Left ventricle myocardium inferior (tissue), 1 donor: ENCODE results near the gene SON. TPM values are rescaled to one million over a fixed set of nuclear protein-coding genes. Genes with fewer than 3 reads are reported as not detected.

Source experiments
- DNase-seq: peaks from one replicate; pipeline ENCODE4 v3.0.0-alpha.2; 2020
- H3K27ac ChIP-seq: fragments of 200-600 bp; replicated peaks from 2 replicates; pipeline ENCODE4 v1.8.0; 2021
- H3K27me3 ChIP-seq: fragments of 200-600 bp; 2 replicates; pipeline ENCODE4 v1.8.0; 2021; ENCODE audit warnings: low read depth
- H3K36me3 ChIP-seq: fragments of 200-600 bp; 2 replicates; pipeline ENCODE4 v1.8.0; 2021
- H3K4me1 ChIP-seq: fragments of 200-600 bp; 2 replicates; pipeline ENCODE4 v1.8.0; 2021
- H3K4me3 ChIP-seq: fragments of 200-600 bp; 2 replicates; pipeline ENCODE4 v1.8.0; 2021; ENCODE audit warnings: mild to moderate bottlenecking, moderate library complexity
- H3K9me3 ChIP-seq: fragments of 200-600 bp; replicated peaks from 2 replicates; pipeline ENCODE4 v1.8.0; 2021
- CTCF ChIP-seq: fragments of 200-600 bp; IDR thresholded peaks from 2 replicates; pipeline ENCODE4 v1.8.0; 2021; ENCODE audit warnings: antibody characterized with exemption, mild to moderate bottlenecking, borderline replicate concordance
- intact Hi-C: fragments of 100-400 bp; cut with micrococcal nuclease; formaldehyde crosslinking; loops from one replicate; pipeline ENCODE4 v1.11.0; 2022
- total RNA-seq: library from RNA; stranded (reverse); fragmentation: NEBNext Ultra II Directional; extraction: Animal tissue kit (Norgen Biotek cat#: 25700); gene quantifications from one replicate; pipeline ENCODE4 v1.2.1, GENCODE V29; 2021
- donor health status: DM: no; HTN: yes; CAD: no; lungs with severe emphysema.

Gene SON
- total RNA-seq, 1 donor from 2014 or later, result 148 TPM

- peaks cover 67% of the 10 kb centered on the region for H3K4me1 ChIP-seq
- peaks cover 99% of the 10 kb centered on the region for H3K36me3 ChIP-seq
- no peak overlapping the region for H3K27ac ChIP-seq
- no peaks in the 10 kb centered on the region for H3K27me3 ChIP-seq
- H3K4me3 ChIP-seq, result no peak overlapping the region
- no peak for TF ChIP-seq CTCF
- no peaks in the 10 kb centered on the region for H3K9me3 ChIP-seq
- no peak for DNase-seq
- intact Hi-C loops, result no loop called here
Measured at GRCh38 chr21:33557447-33557846, 14.6 kb downstream of the SON start.

GRCh38 chr21:33558777-33559421 is 16.1 kb downstream of the SON start:
- Histone ChIP-seq H3K9me3 (no peaks in the 10 kb centered on the region), H3K4me3 (no peak overlapping the region), H3K27ac (no peak overlapping the region), H3K27me3 (no peaks in the 10 kb centered on the region), H3K36me3 (peaks cover 98% of the 10 kb centered on the region), H3K4me1 (peaks cover 74% of the 10 kb centered on the region)
- intact Hi-C loops, result no loop called here
- no peak for DNase-seq
- no peak for TF ChIP-seq CTCF

GRCh38 chr21:33559813-33560212 is 17.0 kb downstream of the SON start:
- H3K27ac ChIP-seq, result no peak overlapping the region
- peaks cover 76% of the 10 kb centered on the region for H3K4me1 ChIP-seq
- peaks cover 96% of the 10 kb centered on the region for H3K36me3 ChIP-seq
- no peak for TF ChIP-seq CTCF
- no peaks in the 10 kb centered on the region for H3K9me3 ChIP-seq
- H3K27me3 ChIP-seq, result no peaks in the 10 kb centered on the region
- H3K4me3 ChIP-seq, result no peak overlapping the region
- no peak for DNase-seq
- intact Hi-C loops, result no loop called here

- no peak overlapping the region for H3K27ac ChIP-seq
- peaks cover 86% of the 10 kb centered on the region for H3K36me3 ChIP-seq
- no peak for TF ChIP-seq CTCF
- no peaks in the 10 kb centered on the region for H3K27me3 ChIP-seq
- intact Hi-C loops, result no loop called here
- H3K4me1 ChIP-seq, result peaks cover 67% of the 10 kb centered on the region
- H3K4me3 ChIP-seq, result no peak overlapping the region
- no peaks in the 10 kb centered on the region for H3K9me3 ChIP-seq
- no peak for DNase-seq
Measured at GRCh38 chr21:33560965-33561364, 18.1 kb downstream of the SON start.

GRCh38 chr21:33561373-33561772 is 18.5 kb downstream of the SON start:
- intact Hi-C loops, result no loop called here
- no peak for TF ChIP-seq CTCF
- H3K4me1 ChIP-seq, result peaks cover 63% of the 10 kb centered on the region

More at GRCh38 chr21:33561373-33561772, 18.5 kb downstream of the SON start:
- Histone ChIP-seq H3K4me3 (no peak overlapping the region), H3K27ac (no peak overlapping the region), H3K9me3 (no peaks in the 10 kb centered on the region), H3K36me3 (peaks cover 82% of the 10 kb centered on the region), H3K27me3 (no peaks in the 10 kb centered on the region)
- no peak for DNase-seq
